GM18507 (cell line): ENCODE data around the gene WFDC9.
"Not testable (repeated sequence)": the region's sequence is repeated elsewhere in the genome, so short reads cannot be mapped to it uniquely, and the experiment has no call there.

ENCODE experiments used
- DNase-seq: peaks from one replicate; pipeline ENCODE4 v3.0.0; 2011; ENCODE audit warnings: low read depth; ENCODE audit not compliant: insufficient read length; ENCODE audit errors: extremely low spot score
- FAIRE-seq: peaks from 2 replicates; lab custom pipeline; 2011; peaks lifted over from hg19 to GRCh38; lab: Jason Lieb, UNC

The WFDC9 gene

GRCh38 chr20:45631184-45631583 lies at the start of gene WFDC9:
Gene WFDC9 (minus strand): TSS chr20:45631284. CDS start chr20:45610181, 21,103 bp downstream.
- DNase-seq (no peak), FAIRE-seq (no peak)

GRCh38 chr20:45679650-45680049 lies 48.6 kb upstream of the WFDC9 start:
- DNase-seq (no peak), FAIRE-seq (no peak)

GRCh38 chr20:45672765-45673164 lies 41.7 kb upstream of the WFDC9 start:
- DNase-seq, result no peak
- no peak for FAIRE-seq

- no peak for DNase-seq
- no peak for FAIRE-seq
These were observed 39.1 kb upstream of the WFDC9 start, which contains the start of gene WFDC11 for GRCh38 chr20:45670139-45670538. Gene WFDC11 (minus strand): TSS chr20:45670239. CDS start chr20:45650600, 19,639 bp downstream.

GRCh38 chr20:45657038-45657437 lies 26.0 kb upstream of the WFDC9 start:
- FAIRE-seq, DNase-seq: not testable (repeated sequence)

GRCh38 chr20:45651726-45652125 lies 20.6 kb upstream of the WFDC9 start:
- FAIRE-seq, DNase-seq: not testable (repeated sequence)

- DNase-seq, result no peak
- FAIRE-seq, result no peak
These were observed 18.3 kb upstream of the WFDC9 start for GRCh38 chr20:45649312-45649863.

GRCh38 chr20:45647441-45648050 lies 16.5 kb upstream of the WFDC9 start:
- DNase-seq (no peak), FAIRE-seq (no peak)

- DNase-seq (no peak), FAIRE-seq (no peak)
These were observed 15.8 kb upstream of the WFDC9 start for GRCh38 chr20:45646875-45647274.

- not testable (repeated sequence) for DNase-seq, FAIRE-seq
These were observed 14.8 kb upstream of the WFDC9 start for GRCh38 chr20:45645869-45646268.

GRCh38 chr20:45641076-45641475 lies 10.0 kb upstream of the WFDC9 start:
- DNase-seq, FAIRE-seq: not testable (repeated sequence)

- DNase-seq (no peak), FAIRE-seq (no peak)
These were observed 8.6 kb upstream of the WFDC9 start for GRCh38 chr20:45639687-45640086.

GRCh38 chr20:45636513-45636912 lies 5.4 kb upstream of the WFDC9 start:
- DNase-seq (no peak), FAIRE-seq (no peak)

GRCh38 chr20:45630371-45630770 lies 713 bp downstream of the WFDC9 start:
- FAIRE-seq, result no peak
- no peak for DNase-seq

GRCh38 chr20:45629496-45630100 lies 1.5 kb downstream of the WFDC9 start, which contains the start of gene WFDC10A:
Gene WFDC10A (plus strand): TSS chr20:45629739. CDS start chr20:45629814, 75 bp downstream.
- peak; percentile 89 for FAIRE-seq
- DNase-seq, result peak; percentile 12

GRCh38 chr20:45626540-45626939 lies 4.5 kb downstream of the WFDC9 start:
- DNase-seq (no peak), FAIRE-seq (no peak)

- DNase-seq (no peak), FAIRE-seq (no peak)
These were observed 9.5 kb downstream of the WFDC9 start for GRCh38 chr20:45621593-45621992.

GRCh38 chr20:45617591-45617990 lies 13.5 kb downstream of the WFDC9 start:
- FAIRE-seq, result no peak
- DNase-seq, result no peak

GRCh38 chr20:45612314-45612713 lies 18.8 kb downstream of the WFDC9 start:
- no peak for DNase-seq
- FAIRE-seq, result no peak

- FAIRE-seq, result no peak
These were observed 20.0 kb downstream of the WFDC9 start for GRCh38 chr20:45611054-45611453.

GRCh38 chr20:45607810-45608209 lies 23.3 kb downstream of the WFDC9 start:
- no peak for FAIRE-seq
- DNase-seq, result no peak

More at GRCh38 chr20:45611054-45611453, 20.0 kb downstream of the WFDC9 start:
- no peak for DNase-seq
